HEK293 (cell line): Measurements from ENCODE around the gene DBH.

ENCODE experiments used
- CTCF ChIA-PET: fragments of 350-600 bp; formaldehyde crosslinking; extraction: SDS; loops from one replicate; lab custom pipeline; 2021; ENCODE audit warnings: antibody characterized with exemption; lab: Yijun Ruan, JAX
- POLR2A ChIA-PET: fragments of 300-600 bp; formaldehyde crosslinking; extraction: SDS; loops from one replicate; lab custom pipeline; 2020; ENCODE audit warnings: antibody characterized with exemption, inconsistent platforms; lab: Yijun Ruan, JAX
- H3K27ac ChIP-seq: fragments of 200-500 bp; sonication (Bioruptor generic); 2 replicates; pipeline ENCODE4 v1.5.1; 2014; ENCODE audit warnings: low read depth, low read length, control low read depth, inconsistent platforms; ENCODE audit errors: extremely low read depth
- H3K36me3 ChIP-seq, 2 experiments: fragments of 200-500 bp in 1 of 2; sonication (Bioruptor generic) in 1 of 2; 1 replicate in 1 of 2; 2 replicates in 1 of 2; pipeline ENCODE4 v1.5.1; 2014 to 2017; ENCODE audit warnings: inconsistent platforms in 2 of 2, low read length in 2 of 2; ENCODE audit not compliant: control insufficient read depth in 2 of 2, insufficient read depth in 1 of 2
- H3K4me1 ChIP-seq: fragments of 200-500 bp; sonication (Bioruptor generic); 2 replicates; pipeline ENCODE4 v1.5.1; 2014; ENCODE audit warnings: mild to moderate bottlenecking, low read length, inconsistent platforms; ENCODE audit not compliant: control insufficient read depth, insufficient read depth
- H3K4me3 ChIP-seq: 2 replicates; pipeline ENCODE4 v1.5.1; 2011; ENCODE audit warnings: low read depth, mild to moderate bottlenecking, control low read depth, low read length, moderate library complexity
- H3K9me3 ChIP-seq: fragments of 200-500 bp; sonication (Bioruptor generic); 2 replicates; pipeline ENCODE4 v1.5.1; 2014; ENCODE audit warnings: low read depth, low read length, inconsistent platforms; ENCODE audit not compliant: control insufficient read depth, insufficient read depth
- GLIS1 ChIP-seq: fragments of 450-650 bp; formaldehyde crosslinking; IDR thresholded peaks from 2 replicates; pipeline ENCODE4 v1.5.1; 2016; ENCODE audit warnings: missing biosample characterization, missing genetic modification characterization
- MZF1 ChIP-seq: fragments of 450-650 bp; formaldehyde crosslinking; IDR thresholded peaks from 2 replicates; pipeline ENCODE4 v1.5.1; 2017; ENCODE audit warnings: missing biosample characterization, missing genetic modification characterization, borderline replicate concordance
- ZBTB1 ChIP-seq: fragments of 450-650 bp; formaldehyde crosslinking; IDR thresholded peaks from 2 replicates; pipeline ENCODE4 v1.5.1; 2016; ENCODE audit warnings: missing biosample characterization, missing genetic modification characterization
- ZBTB21 ChIP-seq: fragments of 450-650 bp; formaldehyde crosslinking; IDR thresholded peaks from 2 replicates; pipeline ENCODE4 v1.5.1; 2017; ENCODE audit warnings: missing biosample characterization, missing genetic modification characterization
- ZNF114 ChIP-seq: fragments of 450-650 bp; formaldehyde crosslinking; IDR thresholded peaks from 2 replicates; pipeline ENCODE4 v1.5.0; 2017; ENCODE audit warnings: missing biosample characterization, missing genetic modification characterization
- ZNF146 ChIP-seq: fragments of 450-650 bp; formaldehyde crosslinking; IDR thresholded peaks from 2 replicates; pipeline ENCODE4 v1.5.1; 2016; ENCODE audit warnings: missing biosample characterization, missing genetic modification characterization
- ZNF175 ChIP-seq: fragments of 450-650 bp; formaldehyde crosslinking; IDR thresholded peaks from 2 replicates; pipeline ENCODE4 v1.5.1; 2016; ENCODE audit warnings: missing biosample characterization, missing genetic modification characterization
- ZNF248 ChIP-seq: fragments of 450-650 bp; formaldehyde crosslinking; IDR thresholded peaks from 2 replicates; pipeline ENCODE4 v1.5.1; 2017; ENCODE audit warnings: missing biosample characterization, missing genetic modification characterization
- ZNF292 ChIP-seq: fragments of 450-650 bp; formaldehyde crosslinking; IDR thresholded peaks from 2 replicates; pipeline ENCODE4 v1.5.1; 2016; ENCODE audit warnings: low read depth, missing biosample characterization, missing genetic modification characterization, borderline replicate concordance
- ZNF37A ChIP-seq: fragments of 450-650 bp; IDR thresholded peaks from 2 replicates; pipeline ENCODE4 v1.5.1; 2018; ENCODE audit warnings: missing biosample characterization, missing genetic modification characterization
- ZNF473 ChIP-seq: fragments of 450-650 bp; formaldehyde crosslinking; IDR thresholded peaks from 2 replicates; pipeline ENCODE4 v1.5.1; 2017; ENCODE audit warnings: missing biosample characterization, missing genetic modification characterization
- ZNF514 ChIP-seq: fragments of 450-650 bp; formaldehyde crosslinking; IDR thresholded peaks from 2 replicates; pipeline ENCODE4 v1.5.1; 2016; ENCODE audit warnings: missing biosample characterization, missing genetic modification characterization
- ZNF529 ChIP-seq: fragments of 450-650 bp; formaldehyde crosslinking; IDR thresholded peaks from 2 replicates; pipeline ENCODE4 v1.5.1; 2017; ENCODE audit warnings: missing genetic modification characterization, missing biosample characterization; ENCODE audit not compliant: insufficient replicate concordance
- ZNF776 ChIP-seq: fragments of 450-650 bp; formaldehyde crosslinking; IDR thresholded peaks from 2 replicates; pipeline ENCODE4 v1.5.0; 2017; ENCODE audit warnings: missing biosample characterization, missing genetic modification characterization, borderline replicate concordance
- ZNF785 ChIP-seq: fragments of 450-650 bp; formaldehyde crosslinking; IDR thresholded peaks from 2 replicates; pipeline ENCODE4 v1.5.1; 2016; ENCODE audit warnings: missing biosample characterization, missing genetic modification characterization
- ZSCAN16 ChIP-seq: fragments of 450-650 bp; formaldehyde crosslinking; IDR thresholded peaks from 2 replicates; pipeline ENCODE4 v1.5.1; 2016; ENCODE audit warnings: missing biosample characterization, missing genetic modification characterization
- TF ChIP-seq, protein P1 (sequence below): fragments of 450-650 bp; formaldehyde crosslinking; IDR thresholded peaks from 2 replicates; pipeline ENCODE4 v1.5.1; 2017; ENCODE audit warnings: missing biosample characterization, missing genetic modification characterization
- TF ChIP-seq, protein P2 (sequence below): fragments of 450-650 bp; formaldehyde crosslinking; IDR thresholded peaks from 2 replicates; pipeline ENCODE4 v1.5.1; 2016; ENCODE audit warnings: missing biosample characterization, missing genetic modification characterization
- TF ChIP-seq, protein P3 (sequence below): sonication (generic); formaldehyde crosslinking; IDR thresholded peaks from 2 replicates; pipeline ENCODE4 v1.8.1; 2022; ENCODE audit warnings: mild to moderate bottlenecking, moderate library complexity, missing genetic modification reagents
- TF ChIP-seq, protein P4 (sequence below): fragments of 450-650 bp; formaldehyde crosslinking; IDR thresholded peaks from 2 replicates; pipeline ENCODE4 v1.5.1; 2016; ENCODE audit warnings: missing biosample characterization, missing genetic modification characterization
- TF ChIP-seq, protein P5 (sequence below): fragments of 450-650 bp; formaldehyde crosslinking; optimal IDR thresholded peaks from 2 replicates; pipeline ENCODE3; 2016; ENCODE audit warnings: missing biosample characterization, mild to moderate bottlenecking, missing genetic modification characterization
- TF ChIP-seq, protein P6 (sequence below): fragments of 450-650 bp; formaldehyde crosslinking; IDR thresholded peaks from 2 replicates; pipeline ENCODE4 v1.5.1; 2017; ENCODE audit warnings: missing biosample characterization, mild to moderate bottlenecking, missing genetic modification characterization, moderate library complexity

Gene DBH

DNA sequence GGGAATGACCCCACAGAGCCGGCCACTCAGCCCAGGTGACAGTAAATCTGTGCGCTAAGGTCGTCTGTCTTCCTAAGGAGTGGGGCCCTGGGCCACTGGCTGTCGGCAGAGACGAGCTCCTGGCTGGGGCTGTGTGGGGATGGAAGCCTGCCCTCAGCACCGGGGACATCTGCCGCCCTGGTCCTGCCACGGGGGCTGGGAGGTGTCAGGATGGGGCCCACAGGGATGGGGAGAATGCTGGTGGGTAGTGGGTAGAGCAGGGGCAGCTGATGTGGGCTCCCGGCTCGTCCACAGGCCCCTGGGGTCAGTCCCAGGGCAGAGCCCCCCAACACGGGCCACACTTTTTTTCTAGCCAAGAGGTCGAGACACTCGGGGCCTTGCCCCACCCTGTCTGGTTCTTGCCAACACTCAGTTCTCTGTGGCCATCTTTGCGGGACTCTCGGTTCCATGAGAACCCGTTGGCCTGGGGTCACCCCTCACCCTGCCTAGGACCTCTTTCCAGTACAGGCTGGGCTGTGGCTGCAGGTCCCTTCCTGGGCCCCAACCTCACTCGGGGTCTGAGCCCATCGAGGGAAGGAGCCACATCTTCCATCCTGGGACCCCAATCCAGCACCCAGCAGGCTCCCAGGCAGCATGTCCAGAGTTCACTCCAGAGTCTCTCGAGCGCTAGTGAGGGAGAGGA is 45.0 kb downstream of the DBH start:
- TF ChIP-seq, protein P1, sequence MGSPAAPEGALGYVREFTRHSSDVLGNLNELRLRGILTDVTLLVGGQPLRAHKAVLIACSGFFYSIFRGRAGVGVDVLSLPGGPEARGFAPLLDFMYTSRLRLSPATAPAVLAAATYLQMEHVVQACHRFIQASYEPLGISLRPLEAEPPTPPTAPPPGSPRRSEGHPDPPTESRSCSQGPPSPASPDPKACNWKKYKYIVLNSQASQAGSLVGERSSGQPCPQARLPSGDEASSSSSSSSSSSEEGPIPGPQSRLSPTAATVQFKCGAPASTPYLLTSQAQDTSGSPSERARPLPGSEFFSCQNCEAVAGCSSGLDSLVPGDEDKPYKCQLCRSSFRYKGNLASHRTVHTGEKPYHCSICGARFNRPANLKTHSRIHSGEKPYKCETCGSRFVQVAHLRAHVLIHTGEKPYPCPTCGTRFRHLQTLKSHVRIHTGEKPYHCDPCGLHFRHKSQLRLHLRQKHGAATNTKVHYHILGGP = no peak
- TF ChIP-seq ZNF473 (tag by site-specific recombination) = no peak
- TF ChIP-seq, protein P2, sequence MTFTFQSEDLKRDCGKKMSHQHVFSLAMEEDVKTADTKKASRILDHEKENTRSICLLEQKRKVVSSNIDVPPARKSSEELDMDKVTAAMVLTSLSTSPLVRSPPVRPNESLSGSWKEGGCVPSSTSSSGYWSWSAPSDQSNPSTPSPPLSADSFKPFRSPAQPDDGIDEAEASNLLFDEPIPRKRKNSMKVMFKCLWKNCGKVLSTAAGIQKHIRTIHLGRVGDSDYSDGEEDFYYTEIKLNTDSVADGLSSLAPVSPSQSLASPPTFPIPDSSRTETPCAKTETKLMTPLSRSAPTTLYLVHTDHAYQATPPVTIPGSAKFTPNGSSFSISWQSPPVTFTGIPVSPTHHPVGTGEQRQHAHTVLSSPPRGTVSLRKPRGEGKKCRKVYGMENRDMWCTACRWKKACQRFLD (tag by site-specific recombination) = no peak
- Histone ChIP-seq H3K4me3 (no peak overlapping the region), H3K27ac (no peak overlapping the region), H3K9me3 (no peaks in the 10 kb centered on the region), H3K36me3 (no peaks in the 10 kb centered on the region), H3K4me1 (no peaks in the 10 kb centered on the region)
- POLR2A ChIA-PET = no interaction called here
- CTCF ChIA-PET = no interaction called here

DNA sequence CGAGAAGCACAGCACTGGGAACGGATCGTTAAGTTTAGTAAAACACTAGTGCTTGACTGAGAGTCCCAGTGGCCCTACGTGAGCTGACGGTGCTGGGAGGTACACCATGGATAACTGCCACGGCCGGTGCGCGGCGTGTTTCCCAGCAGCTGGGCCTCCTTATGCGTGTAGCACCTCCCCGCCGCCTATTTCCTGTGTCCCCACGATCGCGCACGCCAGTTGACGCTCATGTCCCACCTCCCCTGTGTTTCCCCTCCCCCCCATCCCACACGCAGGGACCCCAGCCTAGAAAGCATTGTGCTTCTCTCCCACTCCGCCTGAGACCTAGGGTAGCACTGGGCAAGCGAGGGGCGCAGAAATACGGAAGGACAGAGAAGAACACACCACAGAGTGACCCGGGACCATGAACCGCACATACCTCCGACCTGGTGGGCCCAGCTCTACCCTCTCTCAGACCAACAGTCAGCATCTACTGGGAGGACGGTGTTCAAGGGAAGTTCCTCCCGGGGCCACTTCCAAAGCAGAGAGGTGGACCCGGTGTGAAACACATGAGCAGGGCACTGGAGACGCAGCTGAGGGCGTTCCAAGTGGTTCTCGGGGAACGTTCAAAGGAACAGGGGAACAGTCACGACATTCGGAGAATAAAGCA is 45.6 kb downstream of the DBH start:
- H3K4me1 ChIP-seq = no peaks in the 10 kb centered on the region
- H3K4me3 ChIP-seq = no peak overlapping the region
- TF ChIP-seq ZNF248 (no peak), ZBTB21 (no peak), ZNF785 (tag by site-specific recombination) (no peak), ZNF514 (no peak), ZNF114 (no peak), ZNF175 (tag by site-specific recombination) (no peak), ZNF776 (tag by site-specific recombination) (no peak), MZF1 (tag by site-specific recombination) (no peak), ZSCAN16 (no peak)
- TF ChIP-seq, protein P3, sequence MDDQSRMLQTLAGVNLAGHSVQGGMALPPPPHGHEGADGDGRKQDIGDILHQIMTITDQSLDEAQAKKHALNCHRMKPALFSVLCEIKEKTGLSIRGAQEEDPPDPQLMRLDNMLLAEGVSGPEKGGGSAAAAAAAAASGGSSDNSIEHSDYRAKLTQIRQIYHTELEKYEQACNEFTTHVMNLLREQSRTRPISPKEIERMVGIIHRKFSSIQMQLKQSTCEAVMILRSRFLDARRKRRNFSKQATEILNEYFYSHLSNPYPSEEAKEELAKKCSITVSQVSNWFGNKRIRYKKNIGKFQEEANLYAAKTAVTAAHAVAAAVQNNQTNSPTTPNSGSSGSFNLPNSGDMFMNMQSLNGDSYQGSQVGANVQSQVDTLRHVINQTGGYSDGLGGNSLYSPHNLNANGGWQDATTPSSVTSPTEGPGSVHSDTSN = no peak
- TF ChIP-seq, protein P4, sequence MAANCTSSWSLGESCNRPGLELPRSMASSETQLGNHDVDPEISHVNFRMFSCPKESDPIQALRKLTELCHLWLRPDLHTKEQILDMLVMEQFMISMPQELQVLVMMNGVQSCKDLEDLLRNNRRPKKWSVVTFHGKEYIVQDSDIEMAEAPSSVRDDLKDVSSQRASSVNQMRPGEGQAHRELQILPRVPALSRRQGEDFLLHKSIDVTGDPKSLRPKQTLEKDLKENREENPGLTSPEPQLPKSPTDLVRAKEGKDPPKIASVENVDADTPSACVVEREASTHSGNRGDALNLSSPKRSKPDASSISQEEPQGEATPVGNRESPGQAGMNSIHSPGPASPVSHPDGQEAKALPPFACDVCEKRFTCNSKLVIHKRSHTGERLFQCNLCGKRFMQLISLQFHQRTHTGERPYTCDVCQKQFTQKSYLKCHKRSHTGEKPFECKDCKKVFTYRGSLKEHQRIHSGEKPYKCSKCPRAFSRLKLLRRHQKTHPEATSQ (tag by site-specific recombination) = no peak
- TF ChIP-seq, all 188 proteins: peak for 0
- ChIA-PET POLR2A (no interaction called here), CTCF (no interaction called here)
- H3K36me3 ChIP-seq = no peaks in the 10 kb centered on the region
- no peaks in the 10 kb centered on the region for H3K9me3 ChIP-seq
- H3K27ac ChIP-seq = no peak overlapping the region

DNA sequence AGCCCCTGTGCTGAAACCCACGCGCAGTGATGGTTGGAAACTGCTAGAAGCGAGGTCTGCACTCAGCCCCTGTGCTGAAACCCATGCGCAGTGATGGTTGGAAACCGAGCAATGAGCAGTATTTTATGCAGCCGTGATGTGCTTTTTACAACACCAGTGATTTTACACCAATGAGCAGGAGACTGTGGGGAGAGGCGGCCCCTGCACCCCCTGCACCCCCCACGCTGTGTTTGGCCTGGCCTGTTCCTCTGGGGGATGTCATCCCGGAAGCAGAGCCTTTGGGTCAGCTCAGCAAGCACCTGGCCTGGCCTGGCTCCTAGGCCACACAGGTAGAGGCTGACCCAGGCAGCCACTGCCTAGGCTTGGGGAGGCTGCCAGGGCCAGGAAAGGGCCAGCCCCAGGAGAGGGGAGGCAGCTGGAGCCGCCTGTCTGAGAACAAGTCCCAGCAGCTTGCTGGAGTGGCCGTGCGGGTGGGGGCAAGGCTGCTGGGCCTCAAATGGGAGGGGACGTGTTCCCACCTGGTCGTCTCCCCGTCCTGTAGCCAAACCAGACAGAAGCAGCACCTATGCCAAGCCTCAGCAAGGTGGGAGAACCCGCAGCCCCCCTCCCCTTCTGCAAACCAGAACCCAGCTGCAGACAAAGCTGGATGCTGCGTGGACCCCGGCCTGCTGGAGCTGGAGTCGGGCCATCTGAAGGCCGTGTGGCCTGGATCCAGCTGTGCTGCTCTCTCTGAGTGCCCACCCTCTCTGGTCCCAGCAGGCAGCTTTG is 46.8 kb downstream of the DBH start:
- H3K4me3 ChIP-seq = no peak overlapping the region
- ChIA-PET POLR2A (no interaction called here), CTCF (interaction anchor here (0.7 to 1.3 kb wide), 3 partner anchors 59 to 266 kb away, joined by 3 to 4 read pairs (median 4); no protein-coding TSS in a partner anchor)
- H3K36me3 ChIP-seq = no peaks in the 10 kb centered on the region
- H3K4me1 ChIP-seq = no peaks in the 10 kb centered on the region
- H3K27ac ChIP-seq = no peak overlapping the region
- H3K9me3 ChIP-seq = no peaks in the 10 kb centered on the region
- TF ChIP-seq, protein P5, sequence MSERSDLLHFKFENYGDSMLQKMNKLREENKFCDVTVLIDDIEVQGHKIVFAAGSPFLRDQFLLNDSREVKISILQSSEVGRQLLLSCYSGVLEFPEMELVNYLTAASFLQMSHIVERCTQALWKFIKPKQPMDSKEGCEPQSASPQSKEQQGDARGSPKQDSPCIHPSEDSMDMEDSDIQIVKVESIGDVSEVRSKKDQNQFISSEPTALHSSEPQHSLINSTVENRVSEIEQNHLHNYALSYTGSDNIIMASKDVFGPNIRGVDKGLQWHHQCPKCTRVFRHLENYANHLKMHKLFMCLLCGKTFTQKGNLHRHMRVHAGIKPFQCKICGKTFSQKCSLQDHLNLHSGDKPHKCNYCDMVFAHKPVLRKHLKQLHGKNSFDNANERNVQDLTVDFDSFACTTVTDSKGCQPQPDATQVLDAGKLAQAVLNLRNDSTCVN (tag by site-specific recombination) = no peak
- TF ChIP-seq ZBTB1 (tag by site-specific recombination) (no peak), ZNF37A (tag by site-specific recombination) (no peak), ZNF146 (tag by site-specific recombination) (no peak), ZNF292 (tag by site-specific recombination) (no peak), GLIS1 (no peak), ZNF529 (tag by site-specific recombination) (no peak)
- TF ChIP-seq, protein P6, sequence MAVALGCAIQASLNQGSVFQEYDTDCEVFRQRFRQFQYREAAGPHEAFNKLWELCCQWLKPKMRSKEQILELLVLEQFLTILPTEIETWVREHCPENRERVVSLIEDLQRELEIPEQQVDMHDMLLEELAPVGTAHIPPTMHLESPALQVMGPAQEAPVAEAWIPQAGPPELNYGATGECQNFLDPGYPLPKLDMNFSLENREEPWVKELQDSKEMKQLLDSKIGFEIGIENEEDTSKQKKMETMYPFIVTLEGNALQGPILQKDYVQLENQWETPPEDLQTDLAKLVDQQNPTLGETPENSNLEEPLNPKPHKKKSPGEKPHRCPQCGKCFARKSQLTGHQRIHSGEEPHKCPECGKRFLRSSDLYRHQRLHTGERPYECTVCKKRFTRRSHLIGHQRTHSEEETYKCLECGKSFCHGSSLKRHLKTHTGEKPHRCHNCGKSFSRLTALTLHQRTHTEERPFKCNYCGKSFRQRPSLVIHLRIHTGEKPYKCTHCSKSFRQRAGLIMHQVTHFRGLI = no peak
